GM12878 (cell line): Measurements from ENCODE around the gene PUDP. TPM values are rescaled to one million over a fixed set of nuclear protein-coding genes. Genes with fewer than 3 reads are reported as not detected.

Experiments
- BMI1 ChIP-seq: fragments of 450-650 bp; IDR thresholded peaks from 2 replicates; pipeline ENCODE4 v1.6.1; 2016; ENCODE audit warnings: mild to moderate bottlenecking, moderate library complexity, borderline replicate concordance
- CBX3 ChIP-seq: fragments of 200-600 bp; sonication (generic); IDR thresholded peaks from 2 replicates; pipeline ENCODE4 v1.6.1; 2016; ENCODE audit warnings: low read depth, borderline replicate concordance
- EED ChIP-seq: sonication (generic); IDR thresholded peaks from 2 replicates; pipeline ENCODE4 v1.6.1; 2016; ENCODE audit warnings: antibody characterized with exemption, low read depth
- HDAC2 ChIP-seq: fragments of 200-600 bp; sonication (generic); IDR thresholded peaks from 2 replicates; pipeline ENCODE4 v1.6.1; 2017
- HDAC6 ChIP-seq: fragments of 200-600 bp; sonication (generic); IDR thresholded peaks from one replicate; pipeline ENCODE4 v1.8.0; 2017; ENCODE audit warnings: antibody characterized with exemption; ENCODE audit not compliant: unreplicated experiment
- MTA2 ChIP-seq: fragments of 450-650 bp; IDR thresholded peaks from 2 replicates; pipeline ENCODE4 v1.6.1; 2016; ENCODE audit warnings: low read depth, mild to moderate bottlenecking, moderate library complexity
- PAX8 ChIP-seq: fragments of 450-650 bp; IDR thresholded peaks from 2 replicates; pipeline ENCODE4 v1.6.1; 2017; ENCODE audit warnings: mild to moderate bottlenecking, moderate library complexity
- POU2F2 ChIP-seq: IDR thresholded peaks from 3 replicates; pipeline ENCODE4 v1.6.1; 2011; ENCODE audit warnings: low read depth, mild to moderate bottlenecking, low read length, borderline replicate concordance
- SMAD5 ChIP-seq: IDR thresholded peaks from 2 replicates; pipeline ENCODE4 v1.6.1; 2016; ENCODE audit warnings: antibody characterized with exemption, low read depth
- SREBF1 ChIP-seq: IDR thresholded peaks from 2 replicates; pipeline ENCODE4 v1.6.1; 2012; ENCODE audit warnings: mild to moderate bottlenecking, low read length
- ZNF274 ChIP-seq: IDR thresholded peaks from one replicate; pipeline ENCODE4 v1.8.0; 2011; ENCODE audit not compliant: insufficient read length, insufficient read depth
- polyA plus RNA-seq, 11 experiments: library from polyadenylated mRNA; depleted of rRNA in 4 of 11; unstranded in 6 of 11; stranded (reverse) in 5 of 11; fragments of >200 nt; fragmentation: Nextera tagmentation in 4 of 11; fragmentation: Illumina TruSeq in 1 of 11; extraction: Ambion mirVana in 4 of 11; extraction: Trizol in 1 of 11; gene quantifications; 1 replicate in 1 of 11; 2 replicates in 10 of 11; pipeline versions ENCODE4 v1.2.1 to v1.2.3, GENCODE V29; 2011 to 2016; ENCODE audit warnings: inconsistent platforms in 2 of 11, missing spikeins in 2 of 11, low read depth in 1 of 11
- total RNA-seq, 4 experiments: library from RNA; depleted of rRNA in 3 of 4; stranded (reverse); fragments of >200 nt in 3 of 4; fragmentation: Illumina TruSeq in 1 of 4; extraction: Trizol in 1 of 4; gene quantifications; 2 replicates each; pipeline versions ENCODE4 v1.2.1 to v1.2.3, GENCODE V29; 2013 to 2021
- TF ChIP-seq, protein P1 (sequence below): fragments of 450-650 bp; formaldehyde crosslinking; IDR thresholded peaks from 2 replicates; pipeline ENCODE4 v1.4.0; 2020; ENCODE audit warnings: mild to moderate bottlenecking, moderate library complexity
- TF ChIP-seq, protein P2 (sequence below): fragments of 450-650 bp; IDR thresholded peaks from 2 replicates; pipeline ENCODE4 v1.6.1; 2017; ENCODE audit warnings: mild to moderate bottlenecking, moderate library complexity
- TF ChIP-seq, protein P3 (sequence below): IDR thresholded peaks from 2 replicates; pipeline ENCODE4 v1.6.1; 2012; ENCODE audit warnings: low read depth, low read length, improper control_type of control experiment
- TF ChIP-seq, protein P4 (sequence below): fragments of 450-650 bp; IDR thresholded peaks from 2 replicates; pipeline ENCODE4 v1.6.1; 2017; ENCODE audit warnings: borderline replicate concordance
- TF ChIP-seq, protein P5 (sequence below): fragments of 450-650 bp; IDR thresholded peaks from 2 replicates; pipeline ENCODE4 v1.6.1; 2018; ENCODE audit warnings: mild to moderate bottlenecking, low read depth, moderate library complexity; ENCODE audit not compliant: partially characterized antibody

The PUDP gene
- total and polyA plus RNA-seq, 10 of the 15 experiments (the other 5 are each of a cell fraction or from before 2014, with no cell fraction given): 30.8 to 83.5 (median 61.7) TPM

DNA sequence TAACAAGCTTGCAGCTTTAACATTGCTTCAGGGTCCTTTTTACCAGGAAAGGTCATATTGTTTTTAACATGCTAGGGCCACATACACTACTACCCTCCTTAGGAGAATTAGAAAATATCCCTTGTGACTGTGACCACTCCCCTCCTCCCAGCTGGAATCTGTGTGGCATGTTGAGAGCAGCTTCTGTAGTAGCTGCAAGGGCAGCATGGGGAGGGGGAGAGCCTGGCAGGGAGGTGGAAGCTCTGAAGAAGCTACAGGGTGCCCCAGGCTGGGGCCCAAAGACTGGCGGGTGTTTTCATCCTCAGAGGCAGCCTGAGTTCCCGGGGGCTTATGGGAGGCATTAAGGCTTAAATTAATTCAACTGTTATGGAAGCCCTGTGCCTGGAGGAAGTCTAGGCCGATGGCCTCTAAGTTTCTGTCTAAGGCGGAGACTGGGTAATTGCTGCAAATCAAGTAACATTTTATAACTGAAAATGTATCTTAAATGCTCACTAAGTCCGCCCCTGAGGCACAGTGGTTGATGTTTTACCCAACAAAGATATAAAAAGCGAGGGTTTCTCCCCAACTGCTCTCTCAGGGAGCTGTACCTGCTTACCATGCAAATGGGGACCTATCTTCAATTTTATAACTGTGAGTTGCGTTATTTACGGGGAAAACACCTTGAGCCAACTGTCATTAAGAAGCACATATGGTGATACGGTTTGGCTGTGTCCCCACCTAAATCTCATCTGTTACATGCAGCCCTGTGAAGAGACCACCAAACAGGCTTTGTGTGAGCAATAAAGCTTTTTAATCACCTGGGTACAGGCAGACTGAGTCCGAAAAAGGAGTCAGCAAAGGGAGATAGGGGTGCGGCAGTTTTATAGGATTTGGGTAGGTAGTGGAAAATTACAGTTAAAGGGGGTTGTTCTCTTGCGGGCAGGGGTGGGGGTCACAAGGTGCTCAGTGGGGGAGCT lies 37.8 kb downstream of the PUDP start (continued):
- TF ChIP-seq POU2F2 (peak; percentile 84; the same call in 2 of the 3 replicates), ZNF274 (no peak), HDAC2 (no peak), MTA2 (no peak; the same call in 1 of the 2 replicates), SREBF1 (no peak), HDAC6 (no peak), PAX8 (no peak), SMAD5 (no peak), CBX3 (no peak), BMI1 (0 out of 2 replicates have a peak, but pooled peaks have one; percentile 10), EED (no peak)
- TF ChIP-seq, protein P1, sequence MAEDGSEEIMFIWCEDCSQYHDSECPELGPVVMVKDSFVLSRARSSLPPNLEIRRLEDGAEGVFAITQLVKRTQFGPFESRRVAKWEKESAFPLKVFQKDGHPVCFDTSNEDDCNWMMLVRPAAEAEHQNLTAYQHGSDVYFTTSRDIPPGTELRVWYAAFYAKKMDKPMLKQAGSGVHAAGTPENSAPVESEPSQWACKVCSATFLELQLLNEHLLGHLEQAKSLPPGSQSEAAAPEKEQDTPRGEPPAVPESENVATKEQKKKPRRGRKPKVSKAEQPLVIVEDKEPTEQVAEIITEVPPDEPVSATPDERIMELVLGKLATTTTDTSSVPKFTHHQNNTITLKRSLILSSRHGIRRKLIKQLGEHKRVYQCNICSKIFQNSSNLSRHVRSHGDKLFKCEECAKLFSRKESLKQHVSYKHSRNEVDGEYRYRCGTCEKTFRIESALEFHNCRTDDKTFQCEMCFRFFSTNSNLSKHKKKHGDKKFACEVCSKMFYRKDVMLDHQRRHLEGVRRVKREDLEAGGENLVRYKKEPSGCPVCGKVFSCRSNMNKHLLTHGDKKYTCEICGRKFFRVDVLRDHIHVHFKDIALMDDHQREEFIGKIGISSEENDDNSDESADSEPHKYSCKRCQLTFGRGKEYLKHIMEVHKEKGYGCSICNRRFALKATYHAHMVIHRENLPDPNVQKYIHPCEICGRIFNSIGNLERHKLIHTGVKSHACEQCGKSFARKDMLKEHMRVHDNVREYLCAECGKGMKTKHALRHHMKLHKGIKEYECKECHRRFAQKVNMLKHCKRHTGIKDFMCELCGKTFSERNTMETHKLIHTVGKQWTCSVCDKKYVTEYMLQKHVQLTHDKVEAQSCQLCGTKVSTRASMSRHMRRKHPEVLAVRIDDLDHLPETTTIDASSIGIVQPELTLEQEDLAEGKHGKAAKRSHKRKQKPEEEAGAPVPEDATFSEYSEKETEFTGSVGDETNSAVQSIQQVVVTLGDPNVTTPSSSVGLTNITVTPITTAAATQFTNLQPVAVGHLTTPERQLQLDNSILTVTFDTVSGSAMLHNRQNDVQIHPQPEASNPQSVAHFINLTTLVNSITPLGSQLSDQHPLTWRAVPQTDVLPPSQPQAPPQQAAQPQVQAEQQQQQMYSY: no peak
- TF ChIP-seq, protein P2, sequence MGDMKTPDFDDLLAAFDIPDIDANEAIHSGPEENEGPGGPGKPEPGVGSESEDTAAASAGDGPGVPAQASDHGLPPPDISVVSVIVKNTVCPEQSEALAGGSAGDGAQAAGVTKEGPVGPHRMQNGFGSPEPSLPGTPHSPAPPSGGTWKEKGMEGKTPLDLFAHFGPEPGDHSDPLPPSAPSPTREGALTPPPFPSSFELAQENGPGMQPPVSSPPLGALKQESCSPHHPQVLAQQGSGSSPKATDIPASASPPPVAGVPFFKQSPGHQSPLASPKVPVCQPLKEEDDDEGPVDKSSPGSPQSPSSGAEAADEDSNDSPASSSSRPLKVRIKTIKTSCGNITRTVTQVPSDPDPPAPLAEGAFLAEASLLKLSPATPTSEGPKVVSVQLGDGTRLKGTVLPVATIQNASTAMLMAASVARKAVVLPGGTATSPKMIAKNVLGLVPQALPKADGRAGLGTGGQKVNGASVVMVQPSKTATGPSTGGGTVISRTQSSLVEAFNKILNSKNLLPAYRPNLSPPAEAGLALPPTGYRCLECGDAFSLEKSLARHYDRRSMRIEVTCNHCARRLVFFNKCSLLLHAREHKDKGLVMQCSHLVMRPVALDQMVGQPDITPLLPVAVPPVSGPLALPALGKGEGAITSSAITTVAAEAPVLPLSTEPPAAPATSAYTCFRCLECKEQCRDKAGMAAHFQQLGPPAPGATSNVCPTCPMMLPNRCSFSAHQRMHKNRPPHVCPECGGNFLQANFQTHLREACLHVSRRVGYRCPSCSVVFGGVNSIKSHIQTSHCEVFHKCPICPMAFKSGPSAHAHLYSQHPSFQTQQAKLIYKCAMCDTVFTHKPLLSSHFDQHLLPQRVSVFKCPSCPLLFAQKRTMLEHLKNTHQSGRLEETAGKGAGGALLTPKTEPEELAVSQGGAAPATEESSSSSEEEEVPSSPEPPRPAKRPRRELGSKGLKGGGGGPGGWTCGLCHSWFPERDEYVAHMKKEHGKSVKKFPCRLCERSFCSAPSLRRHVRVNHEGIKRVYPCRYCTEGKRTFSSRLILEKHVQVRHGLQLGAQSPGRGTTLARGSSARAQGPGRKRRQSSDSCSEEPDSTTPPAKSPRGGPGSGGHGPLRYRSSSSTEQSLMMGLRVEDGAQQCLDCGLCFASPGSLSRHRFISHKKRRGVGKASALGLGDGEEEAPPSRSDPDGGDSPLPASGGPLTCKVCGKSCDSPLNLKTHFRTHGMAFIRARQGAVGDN: peak; percentile 93
- TF ChIP-seq, protein P3, sequence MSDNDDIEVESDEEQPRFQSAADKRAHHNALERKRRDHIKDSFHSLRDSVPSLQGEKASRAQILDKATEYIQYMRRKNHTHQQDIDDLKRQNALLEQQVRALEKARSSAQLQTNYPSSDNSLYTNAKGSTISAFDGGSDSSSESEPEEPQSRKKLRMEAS: no peak
- TF ChIP-seq, protein P4, sequence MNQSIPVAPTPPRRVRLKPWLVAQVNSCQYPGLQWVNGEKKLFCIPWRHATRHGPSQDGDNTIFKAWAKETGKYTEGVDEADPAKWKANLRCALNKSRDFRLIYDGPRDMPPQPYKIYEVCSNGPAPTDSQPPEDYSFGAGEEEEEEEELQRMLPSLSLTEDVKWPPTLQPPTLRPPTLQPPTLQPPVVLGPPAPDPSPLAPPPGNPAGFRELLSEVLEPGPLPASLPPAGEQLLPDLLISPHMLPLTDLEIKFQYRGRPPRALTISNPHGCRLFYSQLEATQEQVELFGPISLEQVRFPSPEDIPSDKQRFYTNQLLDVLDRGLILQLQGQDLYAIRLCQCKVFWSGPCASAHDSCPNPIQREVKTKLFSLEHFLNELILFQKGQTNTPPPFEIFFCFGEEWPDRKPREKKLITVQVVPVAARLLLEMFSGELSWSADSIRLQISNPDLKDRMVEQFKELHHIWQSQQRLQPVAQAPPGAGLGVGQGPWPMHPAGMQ: no peak
- TF ChIP-seq, protein P5, sequence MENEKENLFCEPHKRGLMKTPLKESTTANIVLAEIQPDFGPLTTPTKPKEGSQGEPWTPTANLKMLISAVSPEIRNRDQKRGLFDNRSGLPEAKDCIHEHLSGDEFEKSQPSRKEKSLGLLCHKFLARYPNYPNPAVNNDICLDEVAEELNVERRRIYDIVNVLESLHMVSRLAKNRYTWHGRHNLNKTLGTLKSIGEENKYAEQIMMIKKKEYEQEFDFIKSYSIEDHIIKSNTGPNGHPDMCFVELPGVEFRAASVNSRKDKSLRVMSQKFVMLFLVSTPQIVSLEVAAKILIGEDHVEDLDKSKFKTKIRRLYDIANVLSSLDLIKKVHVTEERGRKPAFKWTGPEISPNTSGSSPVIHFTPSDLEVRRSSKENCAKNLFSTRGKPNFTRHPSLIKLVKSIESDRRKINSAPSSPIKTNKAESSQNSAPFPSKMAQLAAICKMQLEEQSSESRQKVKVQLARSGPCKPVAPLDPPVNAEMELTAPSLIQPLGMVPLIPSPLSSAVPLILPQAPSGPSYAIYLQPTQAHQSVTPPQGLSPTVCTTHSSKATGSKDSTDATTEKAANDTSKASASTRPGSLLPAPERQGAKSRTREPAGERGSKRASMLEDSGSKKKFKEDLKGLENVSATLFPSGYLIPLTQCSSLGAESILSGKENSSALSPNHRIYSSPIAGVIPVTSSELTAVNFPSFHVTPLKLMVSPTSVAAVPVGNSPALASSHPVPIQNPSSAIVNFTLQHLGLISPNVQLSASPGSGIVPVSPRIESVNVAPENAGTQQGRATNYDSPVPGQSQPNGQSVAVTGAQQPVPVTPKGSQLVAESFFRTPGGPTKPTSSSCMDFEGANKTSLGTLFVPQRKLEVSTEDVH: no peak
